Fibroblast of villous mesenchyme (primary cell): Measurements from ENCODE around the gene KDM4B. TPM values are rescaled to one million over a fixed set of nuclear protein-coding genes. Genes with fewer than 3 reads are reported as not detected.

Source experiments
- DNase-seq: peaks from one replicate; pipeline ENCODE4 v3.0.0-alpha.2; 2010; ENCODE audit warnings: low read depth
- H3K4me3 ChIP-seq: 2 replicates; pipeline ENCODE4 v1.5.1; 2011; ENCODE audit warnings: low read depth, mild to moderate bottlenecking, low read length
- CTCF ChIP-seq: IDR thresholded peaks from 2 replicates; pipeline ENCODE4 v1.5.1; 2012; ENCODE audit warnings: low read depth, mild to moderate bottlenecking, low read length; ENCODE audit not compliant: insufficient read depth
- total RNA-seq: library from RNA; depleted of rRNA; stranded (reverse); fragments of >200 nt; gene quantifications from 2 replicates; pipeline ENCODE4 v1.2.3, GENCODE V29; 2012

Gene KDM4B
- total RNA-seq, 1 donor = 17.7 TPM

GRCh38 chr19:5066768-5067167 is 97.9 kb downstream of the KDM4B start:
- no peak overlapping the region for H3K4me3 ChIP-seq
- no peak for TF ChIP-seq CTCF
- no peak for DNase-seq

DNA sequence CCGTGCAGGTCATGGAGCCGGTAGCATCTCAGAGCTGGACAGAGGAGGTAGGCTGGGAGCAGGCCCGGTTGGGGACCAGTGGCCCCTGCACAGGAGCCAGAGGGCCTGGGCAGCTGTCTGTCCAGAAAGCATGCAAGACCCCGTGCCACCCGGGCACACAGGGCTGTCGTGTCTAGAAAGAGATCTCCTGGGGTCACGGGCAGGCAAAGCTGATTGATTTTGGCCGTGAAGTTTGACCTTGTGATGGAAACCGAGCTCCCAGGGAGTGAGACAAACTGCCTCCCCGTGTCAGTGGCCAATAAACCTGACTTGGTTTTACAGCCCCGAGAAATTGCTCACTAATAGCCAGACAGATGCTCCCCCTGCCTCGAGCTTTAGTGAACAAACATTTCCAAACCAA is 98.8 kb downstream of the KDM4B start:
- no peak for DNase-seq

GRCh38 chr19:5068233-5069072 is 99.5 kb downstream of the KDM4B start:
- no peak overlapping the region for H3K4me3 ChIP-seq
- TF ChIP-seq CTCF = no peak
- no peak for DNase-seq

More for the DNA sequence above, 98.8 kb downstream of the KDM4B start:
- no peak overlapping the region for H3K4me3 ChIP-seq
- no peak for TF ChIP-seq CTCF

GRCh38 chr19:5070331-5070730 is 101.4 kb downstream of the KDM4B start:
- no peak for DNase-seq
- TF ChIP-seq CTCF = no peak
- H3K4me3 ChIP-seq = no peak overlapping the region

GRCh38 chr19:5070930-5071329 is 102.0 kb downstream of the KDM4B start:
- TF ChIP-seq CTCF = no peak
- DNase-seq = no peak
- H3K4me3 ChIP-seq = no peak overlapping the region

- DNase-seq = no peak
- no peak for TF ChIP-seq CTCF
- no peak overlapping the region for H3K4me3 ChIP-seq
These were observed 102.7 kb downstream of the KDM4B start for GRCh38 chr19:5071579-5071978.

DNA sequence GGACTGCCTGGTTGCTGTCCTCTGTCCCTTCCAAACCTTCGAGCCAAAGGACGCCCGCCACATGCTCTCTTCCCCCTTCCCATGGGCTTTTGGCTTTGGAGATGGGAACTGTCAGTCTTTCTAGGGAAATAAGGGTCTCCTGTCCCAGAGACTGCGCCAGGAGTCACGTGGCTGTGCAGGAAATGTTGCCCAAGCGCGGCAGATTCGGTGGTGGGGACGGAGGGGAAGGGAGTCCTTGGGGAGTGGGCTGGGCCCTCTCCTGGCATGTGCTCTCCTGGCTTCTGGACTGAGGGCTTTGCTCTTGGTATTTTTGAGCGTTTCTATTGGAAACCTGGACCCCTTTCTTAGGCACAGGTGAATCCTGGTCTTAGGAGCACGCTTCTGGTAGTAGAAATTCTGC is 103.2 kb downstream of the KDM4B start:
- H3K4me3 ChIP-seq = no peak overlapping the region
- no peak for DNase-seq
- TF ChIP-seq CTCF = no peak
